Pancreas (tissue), 10 donors: Measurements from ENCODE around the gene HNRNPCL2. TPM values are rescaled to one million over a fixed set of nuclear protein-coding genes. Genes with fewer than 3 reads are reported as not detected.
"Not testable (repeated sequence)": the region's sequence is repeated elsewhere in the genome, so short reads cannot be mapped to it uniquely, and the experiment has no call there.

ENCODE experiments used
- ATAC-seq, 4 donors: fragments of 200-7000 bp; cut with Tn5 transposase; one replicate each; pipeline versions ENCODE4 v1.8.0 to v1.9.1; 2020; ENCODE audit warnings: mild to moderate bottlenecking in 4 of 4, moderate library complexity in 4 of 4
- DNase-seq, 6 donors: peaks; one replicate each; pipeline ENCODE4 v3.0.0-alpha.2; 2020
- FAIRE-seq: peaks from 2 replicates; lab custom pipeline; 2012; peaks lifted over from hg19 to GRCh38; lab: Jason Lieb, UNC
- H3K27ac ChIP-seq, 4 donors: fragments of 200-600 bp; sonication (generic); 1 replicate in 3 of 4; 2 replicates in 1 of 4; pipeline versions ENCODE4 v1.5.0 to v1.8.0; 2020
- H3K27me3 ChIP-seq, 4 donors: fragments of 200-600 bp; one replicate each; pipeline ENCODE4 v1.8.0; 2021
- H3K36me3 ChIP-seq, 3 donors: fragments of 200-600 bp; sonication (generic) in 1 of 3; one replicate each; pipeline versions ENCODE4 v1.5.0 to v1.8.0; 2020 to 2021
- H3K4me1 ChIP-seq, 3 donors: fragments of 200-600 bp; one replicate each; pipeline ENCODE4 v1.8.0; 2021
- H3K4me3 ChIP-seq, 4 donors: fragments of 200-600 bp; sonication (generic) in 2 of 4; one replicate each; pipeline versions ENCODE4 v1.5.0 to v1.8.0; 2020 to 2021
- H3K9me3 ChIP-seq, 4 donors: fragments of 200-600 bp; one replicate each; pipeline ENCODE4 v1.8.0; 2021
- WGBS, 2 donors: extraction: QIAGEN DNeasy Blood & Tissue Kit; methylation state at CpG; one replicate each; pipeline ENCODE4 v1.1.7; 2013; 5-methylcytosine and 5-hydroxymethylcytosine counted together
- intact Hi-C, 3 donors: fragments of 100-400 bp; cut with DNase I; formaldehyde crosslinking; loops; one replicate each; pipeline versions ENCODE4 v1.11.1 to v1.14.2; 2022
- polyA plus RNA-seq, 2 donors: library from polyadenylated mRNA; stranded (reverse); fragments of 200-250 nt; gene quantifications; one replicate each; pipeline ENCODE4 v1.2.3, GENCODE V29; 2013
- total RNA-seq, 6 donors: library from RNA; stranded (reverse); fragmentation: NEBNext Ultra II Directional in 4 of 6; extraction: Animal tissue kit (Norgen Biotek cat#: 25700) in 4 of 6; gene quantifications; one replicate each; pipeline versions ENCODE4 v1.2.1 to v1.2.4, GENCODE V29; 2021 to 2023
- donor health status: healthy with polysubstance abuse.
- donor health status: DM: no; HTN: no; CAD: no; lungs with moderate emphysema.
- donor health status: DM: no; HTN: no; CAD: no.
- donor health status: control.
- donor health status: control.
- donor health status: Bipolar disorder and iron deficiency.
- donor health status: DM: yes; HTN: yes; CAD: no.
- donor health status: DM: no; HTN: no; CAD: no.
- donor health status: DM: no; HTN: no; CAD: no.
- donor health status: DM: yes; HTN: yes; CAD: no.

HNRNPCL2 gene
- total RNA-seq (not detected), polyA plus RNA-seq (not detected)

GRCh38 chr1:13116754-13117153, at the start of gene HNRNPCL2:
TSS of gene HNRNPCL2 (minus strand) at chr1:13116854. CDS start at chr1:13116400, 454 bp downstream.
- DNase-seq, ATAC-seq: not testable (repeated sequence)
- 67 to 78% methylated on average over 6 of the region's 6 CpGs for WGBS, 2 donors

GRCh38 chr1:13165531-13165930, 48.9 kb upstream of the HNRNPCL2 start, which contains the start of gene HNRNPCL4:
TSS of gene HNRNPCL4 (minus strand) at chr1:13165631. CDS start at chr1:13165467, 164 bp downstream.
- H3K4me3 ChIP-seq, H3K27me3 ChIP-seq, intact Hi-C loops, H3K4me1 ChIP-seq, DNase-seq, H3K9me3 ChIP-seq, FAIRE-seq, ATAC-seq, H3K36me3 ChIP-seq, H3K27ac ChIP-seq: not testable (repeated sequence)
- no CpG with 5 or more reads among the region's 8 CpGs for WGBS, 2 donors

More at GRCh38 chr1:13116754-13117153, at the start of gene HNRNPCL2:
- H3K36me3 ChIP-seq, intact Hi-C loops, H3K4me3 ChIP-seq, H3K27me3 ChIP-seq, FAIRE-seq, H3K4me1 ChIP-seq, H3K27ac ChIP-seq, H3K9me3 ChIP-seq: not testable (repeated sequence)

- H3K27ac ChIP-seq, H3K36me3 ChIP-seq, intact Hi-C loops, H3K4me1 ChIP-seq, DNase-seq, H3K27me3 ChIP-seq, FAIRE-seq, ATAC-seq, H3K4me3 ChIP-seq, H3K9me3 ChIP-seq: not testable (repeated sequence)
- 38 to 50% methylated on average over 1 of the region's 5 CpGs for WGBS, 2 donors
Observed at GRCh38 chr1:13155909-13156308, 39.3 kb upstream of the HNRNPCL2 start, which contains the start of gene PRAMEF26. TSS of gene PRAMEF26 (minus strand) at chr1:13156009. CDS start at chr1:13153095, 2,914 bp downstream.

GRCh38 chr1:13070474-13070873, 46.2 kb downstream of the HNRNPCL2 start, which contains the start of gene PRAMEF25:
TSS of gene PRAMEF25 (plus strand) at chr1:13070774. CDS start at chr1:13073694, 2,920 bp downstream.
- H3K4me3 ChIP-seq, H3K9me3 ChIP-seq, ATAC-seq, DNase-seq, FAIRE-seq, H3K27me3 ChIP-seq, intact Hi-C loops, H3K36me3 ChIP-seq, H3K4me1 ChIP-seq, H3K27ac ChIP-seq: not testable (repeated sequence)
- no CpG with 5 or more reads among the region's 4 CpGs for WGBS, 2 donors

Other genes starting within 250 kb of the HNRNPCL2 start
- not detected for gene PRAMEF4, start 230.7 kb downstream of the HNRNPCL2 start, total RNA-seq
- not detected for gene PRAMEF4, start 230.7 kb downstream of the HNRNPCL2 start, polyA plus RNA-seq
- not detected for gene PRAMEF10, start 218.6 kb downstream of the HNRNPCL2 start, total RNA-seq
- gene PRAMEF10, start 218.6 kb downstream of the HNRNPCL2 start, polyA plus RNA-seq, result not detected
- not detected for gene PRAMEF7, start 200.2 kb downstream of the HNRNPCL2 start, total RNA-seq
- not detected for gene PRAMEF7, start 200.2 kb downstream of the HNRNPCL2 start, polyA plus RNA-seq
- gene PRAMEF6, start 169.3 kb downstream of the HNRNPCL2 start, total RNA-seq, result not detected
- gene PRAMEF6, start 169.3 kb downstream of the HNRNPCL2 start, polyA plus RNA-seq, result not detected
- not detected for gene PRAMEF27, start 60.3 kb downstream of the HNRNPCL2 start, total RNA-seq
- gene PRAMEF27, start 60.3 kb downstream of the HNRNPCL2 start, polyA plus RNA-seq, result not detected
- not detected for gene HNRNPCL3, start 56.1 kb downstream of the HNRNPCL2 start, total RNA-seq
- not detected for gene HNRNPCL3, start 56.1 kb downstream of the HNRNPCL2 start, polyA plus RNA-seq
- not detected for gene PRAMEF25, start 46.1 kb downstream of the HNRNPCL2 start, total RNA-seq
- gene PRAMEF25, start 46.1 kb downstream of the HNRNPCL2 start, polyA plus RNA-seq, result not detected
- gene PRAMEF26, start 39.2 kb upstream of the HNRNPCL2 start, total RNA-seq, result not detected
- not detected for gene PRAMEF26, start 39.2 kb upstream of the HNRNPCL2 start, polyA plus RNA-seq
- not detected for gene HNRNPCL4, start 48.8 kb upstream of the HNRNPCL2 start, total RNA-seq
- not detected for gene HNRNPCL4, start 48.8 kb upstream of the HNRNPCL2 start, polyA plus RNA-seq
- not detected for gene PRAMEF9, start 55.0 kb upstream of the HNRNPCL2 start, total RNA-seq
- not detected for gene PRAMEF9, start 55.0 kb upstream of the HNRNPCL2 start, polyA plus RNA-seq
- gene PRAMEF13, start 84.6 kb upstream of the HNRNPCL2 start, total RNA-seq, result not detected
- gene PRAMEF13, start 84.6 kb upstream of the HNRNPCL2 start, polyA plus RNA-seq, result not detected
- not detected for gene PRAMEF18, start 109.3 kb upstream of the HNRNPCL2 start, total RNA-seq
- gene PRAMEF18, start 109.3 kb upstream of the HNRNPCL2 start, polyA plus RNA-seq, result not detected
- gene PRAMEF5, start 137.3 kb upstream of the HNRNPCL2 start, total RNA-seq, result not detected
- not detected for gene PRAMEF5, start 137.3 kb upstream of the HNRNPCL2 start, polyA plus RNA-seq
- gene PRAMEF8, start 168.3 kb upstream of the HNRNPCL2 start, total RNA-seq, result not detected
- not detected for gene PRAMEF8, start 168.3 kb upstream of the HNRNPCL2 start, polyA plus RNA-seq
- not detected for gene PRAMEF33, start 186.7 kb upstream of the HNRNPCL2 start, total RNA-seq
- under 1 TPM in 1 of 2 donors, not detected in 1; 0.05 TPM for gene PRAMEF33, start 186.7 kb upstream of the HNRNPCL2 start, polyA plus RNA-seq
- not detected for gene PRAMEF15, start 198.7 kb upstream of the HNRNPCL2 start, total RNA-seq
- gene PRAMEF15, start 198.7 kb upstream of the HNRNPCL2 start, polyA plus RNA-seq, result not detected
- not detected for gene PRAMEF14, start 230.3 kb upstream of the HNRNPCL2 start, total RNA-seq
- not detected for gene PRAMEF14, start 230.3 kb upstream of the HNRNPCL2 start, polyA plus RNA-seq